Liver (tissue), 9 donors: ENCODE data around the gene SFTA2. TPM values are rescaled to one million over a fixed set of nuclear protein-coding genes. Genes with fewer than 3 reads are reported as not detected.
"Not testable (repeated sequence)": the region's sequence is repeated elsewhere in the genome, so short reads cannot be mapped to it uniquely, and the experiment has no call there.

Experiments used
- DNase-seq: peaks from one replicate; pipeline ENCODE4 v3.0.0-alpha.2; 2017; ENCODE audit warnings: low spot score
- H3K27ac ChIP-seq, 2 donors: one replicate each; pipeline ENCODE4 v1.7.0; 2013; ENCODE audit warnings: inconsistent platforms in 2 of 2, low read length in 2 of 2, control low read depth in 1 of 2, low read depth in 1 of 2, mild to moderate bottlenecking in 1 of 2
- H3K27me3 ChIP-seq, 4 donors: one replicate each; pipeline versions ENCODE4 v1.6.1 to v1.7.0; 2013; ENCODE audit warnings: low read length in 3 of 4, inconsistent platforms in 1 of 4, mild to moderate bottlenecking in 1 of 4, moderate library complexity in 1 of 4; ENCODE audit not compliant: control insufficient read depth in 4 of 4, insufficient read depth in 4 of 4
- H3K36me3 ChIP-seq, 4 donors: one replicate each; pipeline versions ENCODE4 v1.6.1 to v1.7.0; 2013; ENCODE audit warnings: low read length in 3 of 4, mild to moderate bottlenecking in 3 of 4, low read depth in 1 of 4, moderate library complexity in 1 of 4; ENCODE audit not compliant: control insufficient read depth in 4 of 4, insufficient read depth in 3 of 4
- H3K4me1 ChIP-seq, 4 donors: one replicate each; pipeline versions ENCODE4 v1.6.1 to v1.7.0; 2013; ENCODE audit warnings: low read length in 3 of 4, mild to moderate bottlenecking in 3 of 4, moderate library complexity in 1 of 4; ENCODE audit not compliant: control insufficient read depth in 4 of 4, insufficient read depth in 4 of 4
- H3K4me3 ChIP-seq, 3 donors: one replicate each; pipeline versions ENCODE4 v1.6.1 to v1.7.0; 2013; ENCODE audit warnings: low read length in 3 of 3, control low read depth in 1 of 3, low read depth in 1 of 3, mild to moderate bottlenecking in 1 of 3
- H3K9ac ChIP-seq, 2 donors: one replicate each; pipeline ENCODE4 v1.7.0; 2013; ENCODE audit warnings: low read length in 2 of 2, mild to moderate bottlenecking in 2 of 2, moderate library complexity in 2 of 2, control low read depth in 1 of 2, low read depth in 1 of 2
- H3K9me3 ChIP-seq, 4 donors: one replicate each; pipeline versions ENCODE4 v1.6.1 to v1.7.0; 2013; ENCODE audit warnings: low read length in 3 of 4; ENCODE audit not compliant: control insufficient read depth in 4 of 4
- ATF3 ChIP-seq: IDR thresholded peaks from 2 replicates; pipeline ENCODE4 v1.6.1; 2016; ENCODE audit warnings: antibody characterized with exemption
- CTCF ChIP-seq: fragments of 150-350 bp; IDR thresholded peaks from 2 replicates; pipeline ENCODE4 v1.5.1; 2017; ENCODE audit warnings: improper control_type of control experiment, low read depth, low read length; ENCODE audit not compliant: missing input control
- EGR1 ChIP-seq, 2 donors: IDR thresholded peaks; 2 replicates each; pipeline ENCODE4 v1.6.1; 2016 to 2018; ENCODE audit warnings: antibody characterized with exemption in 2 of 2, low read depth in 2 of 2
- FOXA1 ChIP-seq: IDR thresholded peaks from 2 replicates; pipeline ENCODE4 v1.6.1; 2016; ENCODE audit warnings: antibody characterized with exemption
- FOXA2 ChIP-seq: IDR thresholded peaks from 2 replicates; pipeline ENCODE4 v1.6.1; 2016; ENCODE audit warnings: antibody characterized with exemption
- HNF4A ChIP-seq, 2 donors: conservative IDR thresholded peaks; 2 replicates each; pipeline ENCODE4 v1.6.1; 2016; ENCODE audit warnings: antibody characterized with exemption in 2 of 2, mild to moderate bottlenecking in 2 of 2
- HNF4G ChIP-seq: IDR thresholded peaks from 2 replicates; pipeline ENCODE4 v1.6.1; 2016; ENCODE audit warnings: antibody characterized with exemption
- JUND ChIP-seq, 2 donors: IDR thresholded peaks; 2 replicates each; pipeline ENCODE4 v1.6.1; 2016; ENCODE audit warnings: antibody characterized with exemption in 2 of 2
- MAX ChIP-seq: IDR thresholded peaks from 2 replicates; pipeline ENCODE4 v1.6.1; 2016; ENCODE audit warnings: antibody characterized with exemption
- NR2F2 ChIP-seq: IDR thresholded peaks from 2 replicates; pipeline ENCODE4 v1.6.1; 2016; ENCODE audit warnings: antibody characterized with exemption
- RAD21 ChIP-seq, 2 donors: IDR thresholded peaks; 2 replicates each; pipeline ENCODE4 v1.6.1; 2016; ENCODE audit warnings: antibody characterized with exemption in 2 of 2, mild to moderate bottlenecking in 2 of 2
- REST ChIP-seq: IDR thresholded peaks from 2 replicates; pipeline ENCODE4 v1.6.1; 2016; ENCODE audit warnings: antibody characterized with exemption, mild to moderate bottlenecking
- TAF1 ChIP-seq: conservative IDR thresholded peaks from 2 replicates; pipeline ENCODE4 v1.6.1; 2016; ENCODE audit warnings: antibody characterized with exemption, mild to moderate bottlenecking
- ZBTB33 ChIP-seq: IDR thresholded peaks from 2 replicates; pipeline ENCODE4 v1.6.1; 2016; ENCODE audit warnings: antibody characterized with exemption
- WGBS: extraction: QIAGEN DNeasy Blood & Tissue Kit; methylation state at CpG from one replicate; pipeline ENCODE4 v1.1.7; 2013; 5-methylcytosine and 5-hydroxymethylcytosine counted together
- polyA plus RNA-seq, 2 donors: library from polyadenylated mRNA; stranded (reverse) in 1 of 2; unstranded in 1 of 2; fragments of 200-250 nt in 1 of 2; fragments of >200 nt in 1 of 2; fragmentation: Nextera tagmentation in 1 of 2; extraction: Ambion mirVana in 1 of 2; gene quantifications; one replicate each; pipeline versions ENCODE4 v1.2.1 to v1.2.3, GENCODE V29; 2013 to 2015
- total RNA-seq, 2 donors: library from RNA; depleted of rRNA; stranded (reverse); fragments of >200 nt; gene quantifications; one replicate each; pipeline ENCODE4 v1.2.3, GENCODE V29; 2014
- donor health status: healthy.
- donor health status: healthy.
- donor health status: healthy.
- donor health status: healthy.
- donor health status: healthy.

The SFTA2 gene
- total and polyA plus RNA-seq, 4 donors: 0.60 TPM; not detected in 3

GRCh38 chr6:30970946-30971345 is 39.0 kb upstream of the SFTA2 start:
- Histone ChIP-seq H3K27me3 (peaks cover 0 to 6% (median 0%) of the 10 kb centered on the region in 4 donors), H3K4me1 (no peaks in the 10 kb centered on the region), H3K4me3 (no peak overlapping the region), H3K27ac (no peak overlapping the region), H3K9ac (no peak overlapping the region), H3K36me3 (no peaks in the 10 kb centered on the region), H3K9me3 (no peaks in the 10 kb centered on the region)
- 82% methylated on average over 5 of the region's 5 CpGs for WGBS
- DNase-seq: no peak
- no peak for TF ChIP-seq JUND (IDR thresholded peaks at IDR 0.05)
- no peak for TF ChIP-seq ZBTB33
- TF ChIP-seq REST: no peak
- no peak for TF ChIP-seq FOXA1
- TF ChIP-seq FOXA2: no peak
- no peak for TF ChIP-seq RAD21 (IDR thresholded peaks at IDR 0.05)

GRCh38 chr6:30969171-30969570 is 37.2 kb upstream of the SFTA2 start:
- not testable (repeated sequence) for H3K9me3 ChIP-seq, H3K36me3 ChIP-seq, H3K27me3 ChIP-seq, H3K27ac ChIP-seq, H3K4me3 ChIP-seq, H3K9ac ChIP-seq, DNase-seq, H3K4me1 ChIP-seq
- WGBS: 93% methylated on average over 6 of the region's 6 CpGs

GRCh38 chr6:30966154-30966553 is 34.2 kb upstream of the SFTA2 start:
- DNase-seq: no peak
- no peaks in the 10 kb centered on the region for H3K27me3 ChIP-seq
- no peak overlapping the region for H3K4me3 ChIP-seq
- no peaks in the 10 kb centered on the region for H3K9me3 ChIP-seq
- 80% methylated on average over 3 of the region's 3 CpGs for WGBS
- no peak overlapping the region for H3K9ac ChIP-seq
- no peak overlapping the region for H3K27ac ChIP-seq
- no peaks in the 10 kb centered on the region for H3K4me1 ChIP-seq
- H3K36me3 ChIP-seq: no peaks in the 10 kb centered on the region
- no peak for TF ChIP-seq RAD21 (IDR thresholded peaks at IDR 0.05)
- no peak for TF ChIP-seq ATF3
- no peak for TF ChIP-seq MAX
- TF ChIP-seq TAF1: no peak
- no peak for TF ChIP-seq EGR1 (IDR thresholded peaks at IDR 0.05; ENCODE audit: low read depth in 2 of 2)
- no peak for TF ChIP-seq CTCF
- TF ChIP-seq FOXA2: no peak
- TF ChIP-seq FOXA1: no peak
- TF ChIP-seq REST: no peak
- TF ChIP-seq ZBTB33: no peak
- no peak for TF ChIP-seq HNF4G
- TF ChIP-seq NR2F2: no peak
- no peak for TF ChIP-seq HNF4A (conservative IDR thresholded peaks at IDR 0.05)
